Adrenal gland (tissue), 12 donors: ENCODE measurements around the gene ATP5MG. TPM values are rescaled to one million over a fixed set of nuclear protein-coding genes. Genes with fewer than 3 reads are reported as not detected.

ENCODE experiments used
- DNase-seq, 7 donors: peaks; one replicate each; pipeline ENCODE4 v3.0.0-alpha.2; 2019 to 2020
- H3K27ac ChIP-seq, 5 donors: fragments of 200-600 bp; sonication (generic) in 4 of 5; 1 replicate in 3 of 5; 2 replicates in 2 of 5; pipeline versions ENCODE4 v1.5.1 to v1.8.0; 2016 to 2020; ENCODE audit warnings: mild to moderate bottlenecking in 1 of 5
- H3K27me3 ChIP-seq: fragments of 200-600 bp; 2 replicates; pipeline ENCODE4 v1.8.0; 2021
- H3K36me3 ChIP-seq, 2 donors: fragments of 200-600 bp; replicated peaks in 1 of 2; 1 replicate in 1 of 2; 2 replicates in 1 of 2; pipeline versions ENCODE4 v1.5.1 to v1.8.0; 2018 to 2022
- H3K4me1 ChIP-seq, 2 donors: fragments of 200-600 bp; replicated peaks in 1 of 2; 1 replicate in 1 of 2; 2 replicates in 1 of 2; pipeline versions ENCODE4 v1.5.1 to v1.8.0; 2018 to 2021
- H3K4me3 ChIP-seq, 4 donors: fragments of 200-600 bp; sonication (generic) in 3 of 4; one replicate each; pipeline ENCODE4 v1.5.1; 2016 to 2018
- H3K9me3 ChIP-seq, 3 donors: fragments of 200-600 bp; sonication (generic) in 1 of 3; replicated peaks in 1 of 3; 1 replicate in 2 of 3; 2 replicates in 1 of 3; pipeline versions ENCODE4 v1.5.1 to v1.8.0; 2016 to 2021
- POLR2A ChIP-seq, 2 donors: fragments of 450-650 bp; IDR thresholded peaks; one replicate each; pipeline ENCODE4 v1.6.1; 2017; ENCODE audit warnings: antibody characterized with exemption in 2 of 2, mild to moderate bottlenecking in 2 of 2, moderate library complexity in 1 of 2
- WGBS, 4 donors: extraction: QIAGEN DNeasy Blood & Tissue Kit in 2 of 4; methylation state at CpG; one replicate each; pipeline versions ENCODE4 v1.1.5 to v1.1.7; 2013 to 2017; 5-methylcytosine and 5-hydroxymethylcytosine counted together
- intact Hi-C, 2 donors: fragments of 100-400 bp; cut with DNase I; formaldehyde crosslinking; loops; one replicate each; pipeline versions ENCODE4 v1.14.1 to v1.15.0; 2022 to 2023
- polyA plus RNA-seq, 3 donors: library from polyadenylated mRNA; stranded (reverse); fragments of 200-250 nt in 2 of 3; fragments of 350-450 nt in 1 of 3; fragmentation: Illumina TruSeq in 1 of 3; extraction: RNeasy Lipid Tissue Mini Kit (QIAGEN cat#74804) in 1 of 3; gene quantifications; one replicate each; pipeline ENCODE4 v1.2.3, GENCODE V29; 2013 to 2014
- total RNA-seq, 9 donors: library from RNA; depleted of rRNA in 4 of 9; stranded (reverse); fragments of >200 nt in 4 of 9; fragments of 120-200 nt in 1 of 9; fragmentation: NEBNext Ultra II Directional in 1 of 9; extraction: Animal tissue kit (Norgen Biotek cat#: 25700) in 1 of 9; gene quantifications; one replicate each; pipeline versions ENCODE4 v1.1.0 to v1.2.4, GENCODE V29; 2013 to 2023
- TF ChIP-seq, protein P1 (sequence below), 6 experiments: fragments of 450-650 bp in 4 of 6; fragments of 200-600 bp in 2 of 6; sonication (generic) in 1 of 6; IDR thresholded peaks; 1 replicate in 5 of 6; 2 replicates in 1 of 6; pipeline versions ENCODE4 v1.5.1 to v1.8.0; 2016 to 2021; ENCODE audit warnings: antibody characterized with exemption in 6 of 6, mild to moderate bottlenecking in 2 of 6, moderate library complexity in 1 of 6
- donor health status: healthy with polysubstance abuse.
- donor health status: Bipolar disorder and iron deficiency.
- donor health status: DM: yes; HTN: yes; CAD: no.
- donor health status: DM: no; HTN: no; CAD: no.
- donor health status: DM: no; HTN: no; CAD: no.
- donor health status: DM: yes; HTN: yes; CAD: no.

ATP5MG gene
- total and polyA plus RNA-seq, 12 donors = 51.8 to 857 (median 324) TPM

DNA sequence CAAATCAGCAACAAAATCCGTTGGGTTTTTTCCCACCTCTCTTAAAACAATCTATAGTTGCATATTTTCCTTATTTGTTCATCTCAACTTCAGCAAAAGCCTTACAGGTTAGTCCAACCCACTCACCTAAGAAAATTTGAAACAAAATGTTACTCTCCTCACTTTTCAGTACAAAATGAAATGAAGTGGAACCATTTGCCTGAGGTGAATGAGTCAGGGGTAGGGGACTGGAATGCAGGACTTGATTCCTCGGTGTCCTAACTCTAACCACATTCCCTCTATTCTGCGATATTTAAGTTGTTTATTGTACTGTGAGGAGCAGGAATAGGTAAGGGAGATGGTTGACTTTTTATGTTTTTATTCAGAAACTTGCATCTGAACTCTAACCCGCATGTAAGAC lies 16.4 kb downstream of the ATP5MG start:
- intact Hi-C loops = no loop called here

DNA sequence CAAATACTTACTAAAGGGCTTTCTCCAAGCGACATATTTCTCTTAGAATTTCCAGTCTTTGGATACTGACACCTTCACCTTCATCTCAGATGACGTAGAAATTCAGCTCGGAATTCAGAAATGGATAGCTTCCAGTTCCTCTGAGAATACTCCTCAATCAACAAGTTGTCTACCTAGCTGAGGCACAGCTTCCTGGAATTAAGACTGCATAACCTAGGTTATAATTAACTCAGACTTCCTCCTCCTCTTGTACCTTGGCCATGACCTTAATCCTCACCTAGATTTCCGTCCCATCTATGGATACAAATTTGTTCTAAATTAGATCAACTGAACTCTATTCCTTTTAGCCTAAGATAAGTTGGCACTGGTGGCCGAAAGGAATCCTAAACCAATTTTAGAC lies 17.4 kb downstream of the ATP5MG start:
- WGBS, 4 donors = 47 to 65% (median 54%) methylated on average over 5 of the region's 5 CpGs
- intact Hi-C loops = no loop called here
- DNase-seq = no peak
- TF ChIP-seq, protein P1, sequence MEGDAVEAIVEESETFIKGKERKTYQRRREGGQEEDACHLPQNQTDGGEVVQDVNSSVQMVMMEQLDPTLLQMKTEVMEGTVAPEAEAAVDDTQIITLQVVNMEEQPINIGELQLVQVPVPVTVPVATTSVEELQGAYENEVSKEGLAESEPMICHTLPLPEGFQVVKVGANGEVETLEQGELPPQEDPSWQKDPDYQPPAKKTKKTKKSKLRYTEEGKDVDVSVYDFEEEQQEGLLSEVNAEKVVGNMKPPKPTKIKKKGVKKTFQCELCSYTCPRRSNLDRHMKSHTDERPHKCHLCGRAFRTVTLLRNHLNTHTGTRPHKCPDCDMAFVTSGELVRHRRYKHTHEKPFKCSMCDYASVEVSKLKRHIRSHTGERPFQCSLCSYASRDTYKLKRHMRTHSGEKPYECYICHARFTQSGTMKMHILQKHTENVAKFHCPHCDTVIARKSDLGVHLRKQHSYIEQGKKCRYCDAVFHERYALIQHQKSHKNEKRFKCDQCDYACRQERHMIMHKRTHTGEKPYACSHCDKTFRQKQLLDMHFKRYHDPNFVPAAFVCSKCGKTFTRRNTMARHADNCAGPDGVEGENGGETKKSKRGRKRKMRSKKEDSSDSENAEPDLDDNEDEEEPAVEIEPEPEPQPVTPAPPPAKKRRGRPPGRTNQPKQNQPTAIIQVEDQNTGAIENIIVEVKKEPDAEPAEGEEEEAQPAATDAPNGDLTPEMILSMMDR (IDR thresholded peaks at IDR 0.05) = no peak
- Histone ChIP-seq H3K27me3 (no peaks in the 10 kb centered on the region), H3K27ac (peak overlapping the region in 1 of 5 donors; percentile 20), H3K9me3 (no peaks in the 10 kb centered on the region), H3K36me3 (peaks cover 0 to 3% of the 10 kb centered on the region in 2 donors), H3K4me1 (peaks cover 0 to 21% of the 10 kb centered on the region in 2 donors), H3K4me3 (no peak overlapping the region)

More for the DNA sequence above, 16.4 kb downstream of the ATP5MG start:
- no peak for DNase-seq
- peaks cover 0 to 6% of the 10 kb centered on the region in 2 donors for H3K36me3 ChIP-seq
- no peak overlapping the region for H3K4me3 ChIP-seq
- H3K4me1 ChIP-seq = peaks cover 0 to 21% of the 10 kb centered on the region in 2 donors
- no peaks in the 10 kb centered on the region for H3K27me3 ChIP-seq
- TF ChIP-seq, protein P1 (IDR thresholded peaks at IDR 0.05) = no peak
- no peak for TF ChIP-seq POLR2A (IDR thresholded peaks at IDR 0.05)
- H3K27ac ChIP-seq = no peak overlapping the region
- no peaks in the 10 kb centered on the region for H3K9me3 ChIP-seq
- 71 to 81% (median 80%) methylated on average over 4 of the region's 4 CpGs for WGBS, 4 donors

DNA sequence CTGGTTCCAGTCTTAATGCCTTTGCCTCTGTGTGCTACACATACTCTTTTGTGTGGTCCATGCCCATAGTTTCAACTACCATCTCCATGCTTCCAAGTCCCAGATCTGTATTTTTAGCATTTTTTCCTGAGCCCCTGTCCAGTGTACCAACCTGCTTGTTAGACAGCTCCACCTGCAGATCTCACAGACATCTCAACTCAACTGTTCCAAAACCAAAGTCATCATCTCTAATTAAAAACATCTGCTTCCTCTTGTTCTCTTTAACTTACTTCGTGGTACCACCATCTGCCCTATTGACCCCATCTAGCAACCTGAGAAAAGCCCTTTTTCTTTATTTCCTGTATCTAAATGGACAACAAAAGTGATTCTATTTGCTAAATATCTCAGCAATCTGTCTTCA lies 26.3 kb downstream of the ATP5MG start:
- H3K4me3 ChIP-seq = no peak overlapping the region
- no peaks in the 10 kb centered on the region for H3K9me3 ChIP-seq
- WGBS, 4 donors = 6 to 20% (median 15%) methylated on average over 1 of the region's 1 CpG
- H3K36me3 ChIP-seq = no peaks in the 10 kb centered on the region
- no peak overlapping the region for H3K27ac ChIP-seq
- H3K4me1 ChIP-seq = no peaks in the 10 kb centered on the region
- TF ChIP-seq, protein P1 (IDR thresholded peaks at IDR 0.05) = no peak
- no peak for TF ChIP-seq POLR2A (IDR thresholded peaks at IDR 0.05)
- DNase-seq = no peak
- intact Hi-C loops = no loop called here
- H3K27me3 ChIP-seq = no peaks in the 10 kb centered on the region

DNA sequence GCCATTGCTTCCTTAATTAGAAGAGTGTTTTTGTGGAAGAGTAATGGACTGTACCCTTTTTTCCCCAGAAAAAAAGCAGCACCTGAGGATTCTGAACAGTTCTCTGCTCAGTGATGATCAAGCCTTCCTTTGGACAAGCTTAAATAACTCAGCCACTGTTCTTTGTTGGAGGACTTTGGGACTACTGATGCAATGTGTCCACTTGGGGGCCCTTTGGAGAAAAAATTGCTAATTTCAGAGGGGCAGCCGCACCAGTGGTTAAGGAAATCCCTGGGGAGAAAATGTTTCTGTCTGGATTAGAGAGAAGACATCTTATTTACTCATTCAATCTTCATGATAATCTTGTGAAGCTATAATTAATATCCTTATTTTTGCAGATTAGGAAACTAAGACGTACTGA lies 29.6 kb downstream of the ATP5MG start:
- intact Hi-C loops = no loop called here
- 64 to 75% (median 71%) methylated on average over 2 of the region's 2 CpGs for whole genome bisulfite sequencing, 4 donors

More for the DNA sequence above, 29.6 kb downstream of the ATP5MG start:
- Histone ChIP-seq H3K4me3 (no peak overlapping the region), H3K27ac (no peak overlapping the region), H3K27me3 (no peaks in the 10 kb centered on the region), H3K4me1 (peaks cover 0 to 7% of the 10 kb centered on the region in 2 donors), H3K36me3 (no peaks in the 10 kb centered on the region), H3K9me3 (no peaks in the 10 kb centered on the region)
- TF ChIP-seq, protein P1 (IDR thresholded peaks at IDR 0.05) = no peak
- no peak for TF ChIP-seq POLR2A (IDR thresholded peaks at IDR 0.05)
- no peak for DNase-seq
